Mesothelial cell of epicardium (in vitro differentiated cells): Measurements from ENCODE around the gene ASXL3. TPM values are rescaled to one million over a fixed set of nuclear protein-coding genes. Genes with fewer than 3 reads are reported as not detected.
A peak's percentile ranks its signal among the peaks of the same experiment; 100 is the strongest.

Experiments
- DNase-seq, 2 experiments: peaks; one replicate each; pipeline ENCODE4 v3.0.0; 2021; ENCODE audit warnings: low spot score in 2 of 2; ENCODE audit not compliant: unreplicated experiment in 2 of 2
- H3K27ac Mint-ChIP-seq: 2 replicates; pipeline ENCODE4 v1.8.0; 2021; ENCODE audit warnings: mixed read lengths
- H3K27me3 Mint-ChIP-seq: 2 replicates; pipeline ENCODE4 v1.8.0; 2021; ENCODE audit warnings: low read depth, mixed read lengths
- H3K36me3 Mint-ChIP-seq: 2 replicates; pipeline ENCODE4 v1.8.0; 2021; ENCODE audit warnings: mixed read lengths
- H3K4me1 Mint-ChIP-seq: 2 replicates; pipeline ENCODE4 v1.8.0; 2021; ENCODE audit warnings: mixed read lengths
- H3K4me3 Mint-ChIP-seq: 2 replicates; pipeline ENCODE4 v1.8.0; 2021; ENCODE audit warnings: mild to moderate bottlenecking, moderate library complexity, mixed read lengths
- H3K9me3 Mint-ChIP-seq: 2 replicates; pipeline ENCODE4 v1.8.0; 2021; ENCODE audit warnings: mixed read lengths
- total RNA-seq: library from RNA; stranded (reverse); gene quantifications from 3 replicates; pipeline ENCODE4 v1.2.1, GENCODE V29; 2021
- TF ChIP-seq, protein P1 (sequence below): fragments of 200-600 bp; sonication (generic); IDR thresholded peaks from one replicate; pipeline ENCODE4 v1.5.0; 2021; ENCODE audit warnings: antibody characterized with exemption; ENCODE audit not compliant: unreplicated experiment

ASXL3 gene
- total RNA-seq, 1 donor from 2014 or later, result 34.0 TPM

DNA sequence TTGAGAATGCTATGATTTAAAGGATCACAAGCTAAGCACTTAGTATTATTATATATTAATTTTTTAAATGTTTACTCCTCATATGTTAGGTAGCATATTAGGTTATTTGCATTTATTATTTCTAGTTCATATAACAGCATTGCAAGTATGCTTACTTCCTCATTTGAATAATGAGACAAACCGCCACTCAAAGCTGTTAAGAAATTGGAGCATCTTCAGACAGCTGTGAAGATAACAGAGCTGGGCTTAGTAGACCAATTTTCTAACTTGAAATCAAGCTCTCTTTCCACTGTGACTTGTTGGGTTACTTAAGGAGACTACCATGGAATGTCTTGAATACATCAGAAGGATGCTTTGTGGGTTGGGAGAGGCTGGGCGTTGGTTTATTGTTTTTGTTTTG, 139.3 kb downstream of the ASXL3 start:
- no peak overlapping the region for H3K27ac Mint-ChIP-seq
- TF ChIP-seq, protein P1, sequence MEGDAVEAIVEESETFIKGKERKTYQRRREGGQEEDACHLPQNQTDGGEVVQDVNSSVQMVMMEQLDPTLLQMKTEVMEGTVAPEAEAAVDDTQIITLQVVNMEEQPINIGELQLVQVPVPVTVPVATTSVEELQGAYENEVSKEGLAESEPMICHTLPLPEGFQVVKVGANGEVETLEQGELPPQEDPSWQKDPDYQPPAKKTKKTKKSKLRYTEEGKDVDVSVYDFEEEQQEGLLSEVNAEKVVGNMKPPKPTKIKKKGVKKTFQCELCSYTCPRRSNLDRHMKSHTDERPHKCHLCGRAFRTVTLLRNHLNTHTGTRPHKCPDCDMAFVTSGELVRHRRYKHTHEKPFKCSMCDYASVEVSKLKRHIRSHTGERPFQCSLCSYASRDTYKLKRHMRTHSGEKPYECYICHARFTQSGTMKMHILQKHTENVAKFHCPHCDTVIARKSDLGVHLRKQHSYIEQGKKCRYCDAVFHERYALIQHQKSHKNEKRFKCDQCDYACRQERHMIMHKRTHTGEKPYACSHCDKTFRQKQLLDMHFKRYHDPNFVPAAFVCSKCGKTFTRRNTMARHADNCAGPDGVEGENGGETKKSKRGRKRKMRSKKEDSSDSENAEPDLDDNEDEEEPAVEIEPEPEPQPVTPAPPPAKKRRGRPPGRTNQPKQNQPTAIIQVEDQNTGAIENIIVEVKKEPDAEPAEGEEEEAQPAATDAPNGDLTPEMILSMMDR, result no peak
- H3K36me3 Mint-ChIP-seq, result peaks cover 27% of the 10 kb centered on the region
- peaks cover 11% of the 10 kb centered on the region for H3K9me3 Mint-ChIP-seq
- H3K4me3 Mint-ChIP-seq, result no peak overlapping the region
- peaks cover 6% of the 10 kb centered on the region for H3K4me1 Mint-ChIP-seq
- no peaks in the 10 kb centered on the region for H3K27me3 Mint-ChIP-seq
- DNase-seq, result no peak

DNA sequence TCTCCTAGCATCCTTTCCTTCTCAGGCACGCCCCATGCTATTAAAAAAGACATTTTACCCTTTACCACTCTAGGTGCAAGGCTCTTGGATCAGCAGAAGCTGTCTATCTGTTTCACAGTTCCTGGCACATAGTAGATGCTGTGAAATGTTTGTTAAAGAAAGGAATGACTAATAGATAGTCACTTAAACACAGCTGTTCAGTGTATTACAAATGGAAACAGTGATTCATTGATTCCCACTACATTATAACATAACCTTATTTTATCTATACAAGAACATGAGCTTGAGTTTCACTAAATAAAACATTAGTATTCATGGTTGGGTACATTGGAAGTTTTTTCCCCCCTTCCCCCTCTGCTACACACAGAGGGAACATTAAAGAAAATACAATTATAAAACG, 142.1 kb downstream of the ASXL3 start:
- Mint-ChIP-seq H3K9me3 (peaks cover 21% of the 10 kb centered on the region), H3K36me3 (peaks cover 24% of the 10 kb centered on the region), H3K27me3 (no peaks in the 10 kb centered on the region), H3K4me3 (no peak overlapping the region), H3K4me1 (peaks cover 6% of the 10 kb centered on the region), H3K27ac (no peak overlapping the region)
- no peak for DNase-seq
- TF ChIP-seq, protein P1, result no peak

DNA sequence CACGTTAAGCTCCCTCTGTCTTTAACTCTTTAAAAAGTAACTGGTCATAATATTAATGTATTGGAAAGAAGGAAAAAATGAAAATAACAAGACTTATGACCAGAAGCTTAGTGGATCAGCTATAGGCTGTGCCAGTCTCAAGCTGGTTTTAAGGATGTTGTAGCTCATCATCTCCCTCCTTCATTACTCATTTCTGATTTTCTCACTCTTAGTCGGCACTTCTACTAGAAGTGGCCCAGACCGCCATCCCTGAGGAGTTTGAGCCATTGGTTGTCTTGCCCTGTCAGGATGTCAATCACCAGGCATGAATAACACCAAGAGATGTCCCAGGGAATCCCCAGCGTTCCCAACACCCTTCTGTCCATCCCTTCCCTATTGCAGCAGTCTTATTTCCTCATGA, 151.5 kb downstream of the ASXL3 start:
- Mint-ChIP-seq H3K9me3 (no peaks in the 10 kb centered on the region), H3K27me3 (no peaks in the 10 kb centered on the region), H3K36me3 (peaks cover 15% of the 10 kb centered on the region), H3K4me1 (peaks cover 15% of the 10 kb centered on the region), H3K4me3 (no peak overlapping the region), H3K27ac (no peak overlapping the region)
- TF ChIP-seq, protein P1, result no peak
- DNase-seq, result no peak

DNA sequence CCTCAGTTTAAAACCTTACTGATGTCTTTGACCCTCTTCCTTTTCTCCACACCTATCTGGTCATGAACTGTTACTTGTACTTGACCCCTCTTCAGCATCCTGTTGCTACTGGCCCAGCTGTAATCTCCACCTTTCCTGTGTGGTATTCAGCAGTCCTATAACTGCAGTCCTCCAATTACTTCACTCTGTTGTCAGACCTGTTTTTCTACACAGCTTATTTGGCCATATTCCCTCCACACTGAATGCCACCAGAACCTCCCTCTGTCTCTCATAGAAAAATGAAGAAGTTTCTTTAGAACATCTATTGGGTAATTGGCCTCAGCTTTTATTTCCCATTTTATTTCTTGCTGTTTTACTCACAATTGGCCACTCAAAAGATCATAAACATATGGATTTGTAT, 155.4 kb downstream of the ASXL3 start:
- Mint-ChIP-seq H3K4me3 (no peak overlapping the region), H3K27me3 (no peaks in the 10 kb centered on the region), H3K36me3 (peaks cover 18% of the 10 kb centered on the region), H3K27ac (peak overlapping the region; percentile 39), H3K9me3 (no peaks in the 10 kb centered on the region), H3K4me1 (peaks cover 33% of the 10 kb centered on the region)
- DNase-seq, result no peak
- TF ChIP-seq, protein P1, result no peak

DNA sequence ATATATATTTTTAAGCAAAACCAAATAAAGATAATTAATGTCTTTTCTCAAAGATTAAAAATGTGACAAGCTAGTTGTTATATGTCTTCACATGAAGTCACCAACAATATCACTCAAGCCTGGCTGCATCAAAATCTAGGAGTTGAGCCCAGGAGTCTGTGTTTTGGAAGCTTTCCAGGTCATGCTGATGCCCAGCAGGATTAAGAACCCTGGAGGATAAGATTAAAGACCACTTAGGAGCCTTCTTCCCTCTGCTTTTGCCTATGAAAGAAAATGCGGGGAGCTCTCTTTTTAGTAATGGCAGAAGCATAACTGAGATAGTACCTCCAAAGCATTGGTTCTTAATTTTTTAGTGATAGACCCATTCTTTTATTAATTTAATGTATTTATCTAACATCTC, 157.4 kb downstream of the ASXL3 start:
- TF ChIP-seq, protein P1, result no peak
- Mint-ChIP-seq H3K27me3 (no peaks in the 10 kb centered on the region), H3K36me3 (peaks cover 39% of the 10 kb centered on the region), H3K4me3 (no peak overlapping the region), H3K9me3 (no peaks in the 10 kb centered on the region), H3K4me1 (peaks cover 33% of the 10 kb centered on the region), H3K27ac (no peak overlapping the region)
- no peak for DNase-seq

DNA sequence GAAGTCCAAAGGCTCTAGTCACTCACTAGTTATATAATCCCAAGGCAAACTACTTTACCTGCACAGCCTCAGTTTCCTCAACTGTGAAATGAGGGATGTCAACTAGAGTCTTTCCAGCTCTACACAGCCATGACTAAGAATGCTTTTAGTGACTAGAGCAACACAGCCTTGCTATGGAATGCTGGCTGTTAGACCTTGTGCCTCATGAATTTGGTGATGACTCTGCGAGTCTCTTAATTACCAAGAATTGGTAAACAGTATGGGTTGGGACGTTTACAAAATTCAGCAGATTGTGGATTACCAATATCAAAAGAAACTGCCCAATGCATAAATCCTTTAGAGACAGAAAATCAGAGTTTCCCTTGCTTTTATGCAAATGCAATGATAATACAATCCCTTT, 163.7 kb downstream of the ASXL3 start:
- DNase-seq, result no peak
- H3K27ac Mint-ChIP-seq, result no peak overlapping the region
- H3K9me3 Mint-ChIP-seq, result no peaks in the 10 kb centered on the region
- no peaks in the 10 kb centered on the region for H3K27me3 Mint-ChIP-seq
- TF ChIP-seq, protein P1, result no peak
- H3K4me1 Mint-ChIP-seq, result peaks cover 3% of the 10 kb centered on the region
- peaks cover 62% of the 10 kb centered on the region for H3K36me3 Mint-ChIP-seq
- no peak overlapping the region for H3K4me3 Mint-ChIP-seq
